CD4-positive, alpha-beta T cell treated with Interleukin-2 at 100 ng/mL for 4 hours (primary cell): Measurements from ENCODE around the gene ZNF816.
"Not testable (repeated sequence)": the region's sequence is repeated elsewhere in the genome, so short reads cannot be mapped to it uniquely, and the experiment has no call there.

ENCODE experiments used
- DNase-seq: peaks from one replicate; pipeline ENCODE4 v3.0.0-alpha.2; 2020; ENCODE audit warnings: low spot score

The ZNF816 gene

GRCh38 chr19:52959613-52960295 is 2.9 kb downstream of the ZNF816 start:
- no peak for DNase-seq

DNA sequence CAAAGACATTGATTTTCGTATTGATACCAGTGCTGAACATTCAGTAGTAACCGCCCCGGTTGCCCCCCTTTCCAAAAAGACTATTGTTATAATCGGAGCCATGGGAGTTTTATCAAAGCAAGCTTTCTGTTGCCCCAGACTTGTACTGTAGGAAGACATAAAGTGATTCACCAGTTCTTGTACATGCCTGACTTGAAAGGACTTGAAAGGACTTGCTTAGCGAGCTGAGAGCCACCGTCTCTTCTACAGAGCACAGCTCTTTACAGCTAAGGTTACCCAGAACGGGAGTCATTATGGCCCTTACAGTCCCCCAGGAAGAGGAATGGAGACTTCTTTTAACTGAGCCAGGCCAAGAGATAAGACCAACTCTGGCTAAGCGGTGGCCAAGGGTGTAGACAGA is 5.1 kb downstream of the ZNF816 start:
- no peak for DNase-seq

GRCh38 chr19:52956917-52957316 is 5.8 kb downstream of the ZNF816 start:
- DNase-seq, result no peak

- no peak for DNase-seq
Observed at GRCh38 chr19:52949422-52949821, 13.3 kb downstream of the ZNF816 start.

GRCh38 chr19:52948025-52948770 is 14.5 kb downstream of the ZNF816 start:
- no peak for DNase-seq

DNA sequence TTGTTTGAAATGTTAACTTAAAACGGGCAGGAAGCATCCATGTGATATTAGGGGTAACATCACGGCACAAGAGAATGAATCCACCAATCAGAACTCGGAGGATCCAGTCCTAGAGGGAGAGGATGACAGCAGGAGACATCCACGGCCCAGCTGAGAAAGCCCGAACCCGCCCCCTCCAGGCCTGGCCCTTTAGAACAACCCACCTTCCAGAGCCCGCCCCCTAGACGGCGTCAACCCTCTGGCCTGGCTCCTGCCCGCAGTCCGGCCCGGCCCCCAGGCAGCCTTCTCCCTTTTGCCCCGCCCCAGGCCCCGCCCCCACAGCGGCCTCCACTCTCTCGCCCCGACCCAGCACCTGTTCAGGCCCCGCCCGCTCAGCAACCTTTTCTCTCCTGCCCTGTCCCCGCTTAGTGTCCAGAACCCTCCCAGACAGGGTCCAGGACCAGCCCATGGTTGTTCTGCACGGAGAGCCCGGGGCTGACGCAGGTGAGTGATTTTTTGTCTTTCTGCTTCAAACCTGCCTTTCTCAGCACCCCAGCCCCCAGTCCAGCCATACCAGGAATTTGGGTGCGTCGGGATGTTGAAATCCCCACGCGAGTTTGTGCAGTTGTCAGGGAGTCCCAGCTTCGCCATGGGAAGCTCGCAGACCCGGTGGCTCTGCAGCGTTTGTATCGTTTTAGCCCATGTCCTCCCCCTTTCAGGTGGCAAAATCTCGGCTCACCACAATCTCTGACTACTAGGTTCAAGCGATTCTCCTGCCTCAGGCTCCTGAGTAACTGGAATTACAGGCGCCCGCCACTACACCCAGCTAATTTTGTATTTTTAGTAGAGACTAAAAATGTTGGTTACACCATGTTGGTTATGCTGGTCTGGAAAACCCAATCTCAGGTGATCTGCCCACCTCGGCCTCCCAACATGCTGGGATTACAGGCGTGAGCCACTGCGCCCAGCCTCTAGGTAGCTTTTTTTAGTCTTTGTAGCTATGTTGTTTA is 16.1 kb downstream of the ZNF816 start:
- DNase-seq, result no peak

- DNase-seq, result no peak
Observed at GRCh38 chr19:52945652-52946321, 16.9 kb downstream of the ZNF816 start.

GRCh38 chr19:52944703-52945493 is 17.8 kb downstream of the ZNF816 start:
- not testable (repeated sequence) for DNase-seq

DNA sequence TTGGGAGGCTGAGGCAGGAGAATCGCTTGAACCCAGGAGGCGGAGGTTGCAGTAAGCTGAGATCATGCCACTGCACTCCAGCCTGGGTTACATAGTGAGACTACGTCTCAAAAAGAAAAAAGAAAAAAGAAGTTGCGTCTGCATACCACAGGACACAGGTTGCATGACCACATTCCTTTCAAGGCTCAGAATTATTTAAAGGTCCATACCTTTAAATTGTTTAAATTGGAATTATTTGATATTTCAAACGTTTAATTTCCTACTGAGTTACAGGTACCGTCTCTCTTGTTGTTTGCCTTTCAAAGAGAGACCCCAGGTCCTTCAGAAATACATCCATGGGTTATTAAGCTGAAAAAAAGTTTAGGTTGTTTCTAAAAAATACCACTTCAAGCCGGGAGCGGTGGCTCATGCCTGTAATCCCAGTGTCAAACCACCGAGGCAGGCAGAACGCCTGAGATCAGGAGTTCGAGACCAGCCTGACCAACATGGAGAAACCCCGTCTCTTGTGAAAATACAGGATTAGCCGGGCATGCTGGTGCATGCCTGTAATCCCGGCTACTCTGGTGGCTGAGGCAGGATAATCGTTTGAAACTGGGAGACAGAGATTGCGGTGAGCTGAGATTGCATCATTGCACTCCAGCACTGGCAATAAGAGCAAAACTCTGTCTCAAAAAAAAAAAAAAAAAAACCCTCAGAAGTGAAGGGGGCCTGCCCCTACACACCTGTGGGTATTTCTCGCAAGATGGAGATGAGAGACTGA is 18.6 kb downstream of the ZNF816 start:
- no peak for DNase-seq

DNA sequence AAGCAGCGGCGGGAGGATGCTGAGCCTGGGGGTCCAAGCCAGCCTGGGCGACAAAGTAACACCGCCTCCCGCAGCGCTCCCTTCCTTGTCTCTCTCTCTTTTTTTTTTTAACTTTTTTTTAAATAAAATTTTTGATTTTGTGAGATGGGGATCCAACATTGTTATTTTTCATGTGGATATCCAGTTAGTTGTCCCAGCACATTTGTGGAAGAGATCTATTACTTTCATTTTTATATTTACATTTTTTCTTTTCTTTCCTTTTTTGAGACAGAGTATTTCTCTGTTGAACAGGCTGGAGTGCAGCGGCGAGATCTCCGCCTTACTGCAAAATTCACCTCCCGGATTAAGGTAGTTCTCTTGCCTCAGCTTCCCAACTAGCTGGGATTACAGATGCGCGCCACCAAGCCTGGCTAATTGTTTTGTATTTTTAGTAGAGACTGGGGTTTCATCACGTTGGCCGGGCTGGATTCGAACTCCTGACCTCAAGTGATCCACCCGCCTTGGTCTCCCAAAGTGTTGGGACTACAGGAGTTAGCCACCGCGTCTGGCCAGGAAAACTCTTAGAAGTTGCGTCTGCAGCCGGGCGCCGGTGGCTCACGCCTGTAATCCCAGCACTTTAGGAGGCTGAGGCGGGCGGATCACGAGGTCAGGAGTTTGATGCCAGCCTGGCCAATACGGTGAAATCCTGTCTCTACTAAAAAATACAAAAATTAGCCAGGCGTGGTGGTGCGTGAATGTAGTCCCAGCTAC is 19.4 kb downstream of the ZNF816 start:
- DNase-seq, result no peak

DNA sequence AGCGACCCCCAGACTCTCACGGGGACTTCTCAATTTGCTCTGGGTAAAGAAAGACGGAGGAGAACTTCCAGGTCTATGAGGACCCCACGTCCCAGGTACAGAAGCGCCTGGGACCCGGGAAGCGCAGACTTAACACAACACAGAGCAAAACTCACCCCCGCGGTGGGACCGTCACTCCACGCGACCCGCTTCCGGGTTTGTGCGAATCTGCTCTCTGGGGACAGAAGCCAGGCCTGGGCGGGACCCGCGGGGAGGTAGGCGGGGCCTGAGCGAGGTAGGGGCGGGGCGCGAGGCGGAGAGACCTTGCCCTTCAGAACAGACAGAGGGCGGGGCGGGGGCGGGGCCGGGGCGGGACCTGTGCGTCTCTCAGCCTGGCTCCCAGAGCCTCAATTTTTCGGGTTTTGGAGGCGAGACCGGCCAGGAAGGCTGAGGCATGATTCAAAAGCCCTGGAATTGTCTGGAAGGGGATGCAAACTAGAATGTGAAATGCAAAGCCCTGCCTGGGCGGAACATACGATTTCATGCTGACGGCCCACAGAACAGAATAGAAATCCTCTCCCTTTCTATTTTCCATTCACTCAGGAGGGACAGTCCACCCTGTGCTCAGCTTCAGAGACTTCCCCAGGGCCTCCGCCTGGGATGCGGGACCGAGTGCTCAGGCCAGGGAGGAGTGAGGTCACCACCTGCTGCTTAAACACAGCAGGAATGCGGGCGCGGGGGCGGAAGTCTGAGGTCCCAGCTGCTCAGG is 20.1 kb downstream of the ZNF816 start:
- DNase-seq, result peak; percentile 96

DNA sequence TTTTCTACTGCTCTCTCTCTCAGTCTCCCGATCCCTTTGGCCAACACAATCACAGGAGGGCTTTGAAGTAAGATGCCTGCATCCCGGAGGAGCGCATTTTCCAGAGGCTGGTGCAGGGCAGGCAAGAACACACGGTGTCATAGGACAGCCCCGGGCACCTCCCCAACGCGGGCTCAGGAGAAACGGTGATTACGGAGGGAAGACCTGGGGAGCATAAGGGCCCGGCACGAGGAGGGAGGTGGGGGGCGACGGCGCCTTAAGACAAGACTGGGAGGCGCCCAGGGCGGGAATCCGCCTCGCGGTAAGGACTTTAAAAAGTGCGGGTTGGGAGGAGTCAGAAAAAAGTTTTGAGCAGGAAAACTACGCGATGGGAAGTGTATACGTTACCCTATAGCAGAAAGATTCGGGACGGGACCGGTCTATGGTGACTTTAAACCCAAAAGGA is 20.7 kb downstream of the ZNF816 start:
- peak; percentile 10 for DNase-seq

- not testable (repeated sequence) for DNase-seq
Observed at GRCh38 chr19:52941523-52941922, 21.2 kb downstream of the ZNF816 start.

DNA sequence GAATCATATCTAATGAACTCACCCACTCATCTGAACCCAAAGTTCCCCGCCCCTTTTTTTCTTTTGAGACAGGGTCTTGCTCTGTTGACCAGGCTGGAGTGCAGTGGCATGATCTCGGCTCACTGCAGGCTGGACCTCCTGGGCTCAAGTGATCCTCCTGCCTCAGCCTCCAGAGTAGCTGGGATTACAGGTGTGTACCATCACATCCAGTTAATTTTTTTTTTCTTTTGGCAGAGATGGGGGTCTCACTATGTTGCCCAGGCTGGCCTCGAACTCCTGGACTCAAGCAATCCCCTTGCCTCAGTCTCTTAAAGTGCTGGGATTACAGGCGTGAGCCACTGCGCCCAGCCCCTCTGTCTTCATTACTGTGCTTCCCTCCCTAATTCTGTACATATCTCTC is 21.8 kb downstream of the ZNF816 start:
- not testable (repeated sequence) for DNase-seq

DNA sequence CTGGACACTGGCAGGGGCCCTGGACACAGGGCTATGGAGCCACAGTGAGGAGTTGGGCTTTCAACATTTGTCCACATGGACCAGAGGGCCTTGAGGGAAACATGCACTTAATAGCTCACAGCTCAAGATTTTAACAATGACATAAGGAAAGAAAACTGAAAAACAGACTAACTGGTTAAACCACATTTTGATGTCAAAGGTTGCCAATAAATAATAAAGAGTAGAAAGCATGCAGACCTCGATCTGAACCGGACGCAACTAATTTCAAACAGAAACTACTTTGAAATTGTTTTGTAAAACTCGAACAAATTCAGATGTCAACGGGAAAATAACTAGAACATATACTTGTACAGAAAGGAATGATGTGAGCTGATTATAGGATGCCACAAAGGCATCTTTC is 23.9 kb downstream of the ZNF816 start:
- no peak for DNase-seq

- DNase-seq, result no peak
Observed at GRCh38 chr19:52936954-52937325, 25.7 kb downstream of the ZNF816 start.

DNA sequence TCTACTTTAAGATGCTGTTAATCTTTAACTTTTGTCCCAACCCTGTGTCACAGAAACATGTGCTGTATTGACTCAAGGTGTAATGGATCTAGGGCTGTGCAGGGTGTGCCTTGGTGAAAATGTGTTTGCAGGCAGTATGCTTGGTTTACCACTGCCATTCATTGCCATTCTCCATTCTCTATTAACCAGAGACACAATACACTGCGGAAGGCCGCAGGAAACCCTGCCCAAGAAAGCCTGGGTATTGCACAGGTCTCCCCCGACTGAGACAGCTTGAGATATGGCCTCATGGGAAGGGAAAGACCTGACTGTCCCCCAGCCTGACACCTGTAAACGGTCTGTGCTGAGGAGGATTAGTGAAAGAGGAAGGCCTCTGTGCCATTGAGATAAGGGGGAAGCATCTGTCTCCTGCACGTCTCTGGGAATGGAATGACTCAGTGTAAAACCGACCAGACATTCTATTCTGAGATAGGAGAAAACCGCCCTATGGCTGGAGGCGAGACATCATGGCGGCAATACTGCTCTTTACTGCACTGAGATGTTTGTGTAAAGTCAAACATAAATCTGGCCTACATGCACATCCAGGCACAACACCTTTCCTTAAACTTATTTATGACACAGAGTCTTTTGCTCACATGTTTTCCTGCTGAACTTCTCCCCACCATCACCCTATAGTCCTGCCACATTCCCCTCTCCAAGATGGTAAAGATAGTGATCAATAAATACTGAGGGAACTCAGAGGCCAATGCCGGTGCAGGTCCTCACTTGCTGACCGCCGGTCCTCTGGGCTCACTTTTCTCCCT is 26.3 kb downstream of the ZNF816 start:
- DNase-seq, result no peak

DNA sequence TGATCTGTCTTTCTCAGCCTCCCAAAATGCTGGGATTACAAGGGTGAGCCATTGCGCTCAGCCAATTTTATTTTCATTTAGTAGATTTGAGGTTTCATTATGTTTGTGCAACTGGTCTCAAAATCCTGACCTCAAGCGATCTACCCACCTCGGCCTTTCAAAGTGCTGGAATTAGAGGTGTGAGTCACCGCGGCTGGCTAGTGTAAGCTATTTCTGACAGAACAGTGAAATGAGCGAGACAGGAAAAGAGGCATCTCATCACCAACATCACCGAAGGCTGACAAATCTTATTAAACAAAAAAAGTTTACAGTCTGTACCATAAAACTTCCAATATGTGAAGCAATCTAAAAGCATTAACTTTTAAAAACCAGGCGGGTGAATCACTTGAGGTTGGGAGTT is 27.2 kb downstream of the ZNF816 start:
- DNase-seq, result no peak
